Calu3 (cell line): ENCODE results near the gene PPP6R2. TPM values are rescaled to one million over a fixed set of nuclear protein-coding genes. Genes with fewer than 3 reads are reported as not detected.
A peak's percentile ranks its signal among the peaks of the same experiment; 100 is the strongest.
"Not testable (repeated sequence)": the region's sequence is repeated elsewhere in the genome, so short reads cannot be mapped to it uniquely, and the experiment has no call there.

Experiments used
- BruUV-seq: library from RNA; stranded (reverse); fragments of 400-500 nt; replicated peaks from 2 replicates; lab custom pipeline; 2021; lab: Mats Ljungman, UMichigan
- CTCF ChIA-PET: fragments of 300-600 bp; sonication (Branson Sonifier 250); formaldehyde crosslinking; loops from one replicate; lab custom pipeline; 2022; ENCODE audit warnings: antibody characterized with exemption; lab: Charles Lee
- DNase-seq: peaks from one replicate; pipeline ENCODE4 v3.0.0; 2022
- H3K27ac Mint-ChIP-seq: one replicate; pipeline ENCODE4 v1.8.0; 2022; ENCODE audit warnings: mixed read lengths; ENCODE audit not compliant: unreplicated experiment
- H3K27me3 Mint-ChIP-seq: one replicate; pipeline ENCODE4 v1.8.0; 2022; ENCODE audit warnings: mixed read lengths; ENCODE audit not compliant: unreplicated experiment
- H3K36me3 Mint-ChIP-seq: one replicate; pipeline ENCODE4 v1.8.0; 2022; ENCODE audit warnings: mild to moderate bottlenecking, moderate library complexity, mixed read lengths; ENCODE audit not compliant: insufficient read depth, unreplicated experiment
- H3K4me1 Mint-ChIP-seq: one replicate; pipeline ENCODE4 v1.8.0; 2022; ENCODE audit warnings: mild to moderate bottlenecking, low read depth, mixed read lengths; ENCODE audit not compliant: unreplicated experiment
- H3K4me3 Mint-ChIP-seq: one replicate; pipeline ENCODE4 v1.8.0; 2022; ENCODE audit warnings: mild to moderate bottlenecking, low read depth, moderate library complexity, mixed read lengths; ENCODE audit not compliant: unreplicated experiment
- H3K9me3 Mint-ChIP-seq: one replicate; pipeline ENCODE4 v1.8.0; 2022; ENCODE audit warnings: low read depth, mixed read lengths; ENCODE audit not compliant: unreplicated experiment
- intact Hi-C: fragments of 100-400 bp; cut with micrococcal nuclease; formaldehyde crosslinking; loops from one replicate; pipeline ENCODE4 v1.10.0; 2022; ENCODE audit not compliant: unreplicated experiment
- total RNA-seq: library from RNA; stranded (reverse); gene quantifications from 2 replicates; pipeline ENCODE4 v1.2.3, GENCODE V29; 2022
- TF ChIP-seq, protein P1 (sequence below): fragments of 200-600 bp; IDR thresholded peaks from one replicate; pipeline ENCODE4 v1.8.0; 2022; ENCODE audit warnings: antibody characterized with exemption; ENCODE audit not compliant: unreplicated experiment

The PPP6R2 gene
- total RNA-seq, 1 experiment from 2014 or later, result 47.1 TPM

DNA sequence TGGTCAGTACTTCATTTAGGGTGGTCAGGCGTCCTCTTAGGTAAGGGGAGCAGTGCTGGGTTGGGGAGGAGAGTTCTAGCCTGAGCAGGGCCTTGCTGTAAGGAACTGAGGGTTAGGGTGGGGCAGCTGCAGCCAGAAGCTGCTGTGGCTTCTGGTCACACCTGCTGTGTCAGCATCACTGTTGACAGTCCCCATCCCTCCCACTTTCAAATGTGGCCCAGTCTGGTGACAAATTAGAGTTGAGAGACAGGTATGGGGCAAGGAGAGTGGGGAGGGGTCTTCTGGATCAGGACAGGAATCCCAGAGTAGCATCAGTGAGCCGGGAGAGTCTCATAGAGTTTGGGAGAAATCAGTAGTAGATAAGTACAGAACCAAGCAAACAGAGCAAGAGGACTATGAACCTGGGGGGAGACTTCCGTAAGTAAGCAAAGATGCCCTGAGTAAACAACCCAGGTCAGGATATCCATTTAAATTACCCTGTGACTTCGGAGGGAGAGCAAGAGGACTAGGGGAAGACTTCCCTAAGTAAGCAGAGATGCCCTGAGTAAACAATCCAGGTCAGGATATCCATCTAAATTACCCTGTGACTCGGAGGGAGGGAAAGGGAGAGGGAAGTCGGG, 53.7 kb downstream of the PPP6R2 start:
- intact Hi-C loops, result no loop called here
- peaks cover 9% of the 10 kb centered on the region for H3K4me1 Mint-ChIP-seq
- H3K4me3 Mint-ChIP-seq, result no peak overlapping the region
- TF ChIP-seq, protein P1, sequence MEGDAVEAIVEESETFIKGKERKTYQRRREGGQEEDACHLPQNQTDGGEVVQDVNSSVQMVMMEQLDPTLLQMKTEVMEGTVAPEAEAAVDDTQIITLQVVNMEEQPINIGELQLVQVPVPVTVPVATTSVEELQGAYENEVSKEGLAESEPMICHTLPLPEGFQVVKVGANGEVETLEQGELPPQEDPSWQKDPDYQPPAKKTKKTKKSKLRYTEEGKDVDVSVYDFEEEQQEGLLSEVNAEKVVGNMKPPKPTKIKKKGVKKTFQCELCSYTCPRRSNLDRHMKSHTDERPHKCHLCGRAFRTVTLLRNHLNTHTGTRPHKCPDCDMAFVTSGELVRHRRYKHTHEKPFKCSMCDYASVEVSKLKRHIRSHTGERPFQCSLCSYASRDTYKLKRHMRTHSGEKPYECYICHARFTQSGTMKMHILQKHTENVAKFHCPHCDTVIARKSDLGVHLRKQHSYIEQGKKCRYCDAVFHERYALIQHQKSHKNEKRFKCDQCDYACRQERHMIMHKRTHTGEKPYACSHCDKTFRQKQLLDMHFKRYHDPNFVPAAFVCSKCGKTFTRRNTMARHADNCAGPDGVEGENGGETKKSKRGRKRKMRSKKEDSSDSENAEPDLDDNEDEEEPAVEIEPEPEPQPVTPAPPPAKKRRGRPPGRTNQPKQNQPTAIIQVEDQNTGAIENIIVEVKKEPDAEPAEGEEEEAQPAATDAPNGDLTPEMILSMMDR, result no peak
- H3K27ac Mint-ChIP-seq, result no peak overlapping the region
- peaks cover 58% of the 10 kb centered on the region for H3K36me3 Mint-ChIP-seq
- no peak for DNase-seq
- no peaks in the 10 kb centered on the region for H3K27me3 Mint-ChIP-seq
- BruUV-seq, result no TSS peak
- CTCF ChIA-PET, result no interaction called here
- H3K9me3 Mint-ChIP-seq, result no peaks in the 10 kb centered on the region

DNA sequence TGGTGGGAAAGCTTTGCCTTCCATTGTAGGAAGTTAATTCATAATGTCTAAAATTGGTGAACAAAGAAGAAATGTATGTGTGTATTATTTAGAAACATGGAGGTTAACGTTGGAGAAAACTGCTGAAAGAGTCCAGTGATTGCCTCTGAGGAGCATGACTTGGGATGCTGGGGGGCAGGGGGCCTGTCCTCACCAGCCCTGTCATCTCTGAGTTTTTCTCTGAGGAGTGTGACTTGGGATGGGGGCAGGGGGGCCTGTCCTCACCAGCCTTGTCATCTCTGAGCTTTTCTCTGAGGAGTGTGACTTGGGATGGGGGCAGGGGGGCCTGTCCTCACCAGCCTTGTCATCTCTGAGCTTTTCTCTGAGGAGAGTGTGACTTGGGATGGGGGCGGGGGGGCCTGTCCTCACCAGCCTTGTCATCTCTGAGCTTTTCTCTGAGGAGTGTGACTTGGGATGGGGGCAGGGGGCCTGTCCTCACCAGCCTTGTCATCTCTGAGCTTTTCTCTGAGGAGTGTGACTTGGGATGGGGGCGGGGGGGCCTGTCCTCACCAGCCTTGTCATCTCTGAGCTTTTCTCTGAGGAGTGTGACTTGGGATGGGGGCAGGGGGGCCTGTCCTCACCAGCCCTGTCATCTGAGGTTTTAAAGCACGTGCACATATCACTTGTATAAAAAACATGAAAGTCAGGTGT, 54.4 kb downstream of the PPP6R2 start:
- CTCF ChIA-PET, result not testable (repeated sequence)

GRCh38 chr22:50398831-50399648, 55.9 kb downstream of the PPP6R2 start:
- intact Hi-C loops, result no loop called here
- Mint-ChIP-seq H3K4me3 (no peak overlapping the region), H3K9me3 (no peaks in the 10 kb centered on the region), H3K27ac (no peak overlapping the region), H3K27me3 (no peaks in the 10 kb centered on the region), H3K36me3 (peaks cover 50% of the 10 kb centered on the region), H3K4me1 (peaks cover 9% of the 10 kb centered on the region)
- TF ChIP-seq, protein P1, result no peak
- CTCF ChIA-PET, result interaction anchor here (0.8 kb wide), 1 partner anchor 221 kb away, joined by 3 read pairs; no protein-coding TSS in a partner anchor
- no peak for DNase-seq
- no TSS peak for BruUV-seq

More for the DNA sequence above, 54.4 kb downstream of the PPP6R2 start:
- BruUV-seq, H3K9me3 Mint-ChIP-seq, DNase-seq, H3K4me1 Mint-ChIP-seq, H3K27me3 Mint-ChIP-seq, intact Hi-C loops, H3K4me3 Mint-ChIP-seq, H3K27ac Mint-ChIP-seq: not testable (repeated sequence)
- peaks cover 60% of the 10 kb centered on the region for H3K36me3 Mint-ChIP-seq

GRCh38 chr22:50399751-50400331, 56.7 kb downstream of the PPP6R2 start:
- intact Hi-C loops, result no loop called here
- H3K27me3 Mint-ChIP-seq, result no peaks in the 10 kb centered on the region
- H3K27ac Mint-ChIP-seq, result no peak overlapping the region
- peaks cover 42% of the 10 kb centered on the region for H3K36me3 Mint-ChIP-seq
- DNase-seq, result peak; percentile 51
- no peaks in the 10 kb centered on the region for H3K9me3 Mint-ChIP-seq
- H3K4me3 Mint-ChIP-seq, result no peak overlapping the region
- peaks cover 9% of the 10 kb centered on the region for H3K4me1 Mint-ChIP-seq
- no TSS peak for BruUV-seq
- CTCF ChIA-PET, result interaction anchor here (0.5 to 0.8 kb wide), 4 partner anchors 17 to 259 kb away, joined by 3 to 4 read pairs (median 4); no protein-coding TSS in a partner anchor
- TF ChIP-seq, protein P1, result no peak
